Measurements from ENCODE around the gene UBIAD1.

Gene UBIAD1

GRCh38 chr1:11309385-11309784 lies 36.4 kb downstream of the UBIAD1 start:
- Histone ChIP-seq H3K4ac (ENCODE audit: low read depth, low read length) (no peak overlapping the region), H3K18ac (ENCODE audit: low read length) (no peak overlapping the region), H4K8ac (ENCODE audit: low read depth, low read length) (no peak overlapping the region), H2AK5ac (ENCODE audit: low read length) (no peak overlapping the region), H3K23ac (ENCODE audit: low read length) (no peak overlapping the region), H2BK5ac (ENCODE audit: low read length) (no peak overlapping the region), H2BK120ac (ENCODE audit: low read depth, low read length) (no peak overlapping the region), H3K4me1 (ENCODE audit: control insufficient read depth, low read depth, low read length) (peaks cover 7% of the 10 kb centered on the region), H3K36me3 (ENCODE audit: control insufficient read depth, insufficient read depth, low read length) (no peaks in the 10 kb centered on the region), H4K5ac (ENCODE audit: low read length) (no peak overlapping the region), H3K4me2 (ENCODE audit: low read length) (no peak overlapping the region), H3K4me3 (ENCODE audit: low read length) (no peak overlapping the region), H3K79me2 (ENCODE audit: control insufficient read depth, insufficient read depth, low read length) (no peaks in the 10 kb centered on the region), H3K79me1 (ENCODE audit: low read length) (no peaks in the 10 kb centered on the region), H3K27me3 (ENCODE audit: insufficient read depth, low read length, poor library complexity) (no peaks in the 10 kb centered on the region), H3K56ac (ENCODE audit: low read length) (no peak overlapping the region), H2BK15ac (replicated peaks; ENCODE audit: low read depth) (no peak overlapping the region), H3K27ac (ENCODE audit: low read depth, low read length) (no peak overlapping the region), H3K9ac (ENCODE audit: low read length) (no peak overlapping the region)
- WGBS (ENCODE audit: extremely low coverage, insufficient coverage, low lambda C conversion rate): no CpG with 5 or more reads among the region's 7 CpGs
- no peak for DNase-seq

- Histone ChIP-seq H2BK15ac (replicated peaks; ENCODE audit: low read depth) (no peak overlapping the region), H3K36me3 (ENCODE audit: control insufficient read depth, insufficient read depth, low read length) (no peaks in the 10 kb centered on the region), H4K5ac (ENCODE audit: low read length) (no peak overlapping the region), H3K23ac (ENCODE audit: low read length) (no peak overlapping the region), H3K9ac (ENCODE audit: low read length) (no peak overlapping the region), H4K8ac (ENCODE audit: low read depth, low read length) (no peak overlapping the region), H3K18ac (ENCODE audit: low read length) (no peak overlapping the region), H3K79me1 (ENCODE audit: low read length) (no peaks in the 10 kb centered on the region), H2BK120ac (ENCODE audit: low read depth, low read length) (no peak overlapping the region), H3K4me1 (ENCODE audit: control insufficient read depth, low read depth, low read length) (peaks cover 7% of the 10 kb centered on the region), H2AK5ac (ENCODE audit: low read length) (no peak overlapping the region), H3K56ac (ENCODE audit: low read length) (peak overlapping the region; percentile 42), H3K79me2 (ENCODE audit: control insufficient read depth, insufficient read depth, low read length) (no peaks in the 10 kb centered on the region), H3K27ac (ENCODE audit: low read depth, low read length) (no peak overlapping the region), H2BK5ac (ENCODE audit: low read length) (no peak overlapping the region), H3K4ac (ENCODE audit: low read depth, low read length) (no peak overlapping the region), H3K4me3 (ENCODE audit: low read length) (no peak overlapping the region), H3K4me2 (ENCODE audit: low read length) (no peak overlapping the region), H3K27me3 (ENCODE audit: insufficient read depth, low read length, poor library complexity) (no peaks in the 10 kb centered on the region)
- no CpG with 5 or more reads among the region's 15 CpGs for WGBS (ENCODE audit: extremely low coverage, insufficient coverage, low lambda C conversion rate)
- DNase-seq: peak; percentile 75
Observed at GRCh38 chr1:11311816-11312755, 39.1 kb downstream of the UBIAD1 start.

GRCh38 chr1:11314959-11315358 lies 42.0 kb downstream of the UBIAD1 start:
- H2BK15ac ChIP-seq (replicated peaks; ENCODE audit: low read depth): no peak overlapping the region
- H3K4me1 ChIP-seq (ENCODE audit: control insufficient read depth, low read depth, low read length): peaks cover 7% of the 10 kb centered on the region
- no peaks in the 10 kb centered on the region for H3K27me3 ChIP-seq (ENCODE audit: insufficient read depth, low read length, poor library complexity)
- H2BK120ac ChIP-seq (ENCODE audit: low read depth, low read length): no peak overlapping the region
- no peak overlapping the region for H3K4ac ChIP-seq (ENCODE audit: low read depth, low read length)
- no peak overlapping the region for H3K23ac ChIP-seq (ENCODE audit: low read length)
- no peak overlapping the region for H3K18ac ChIP-seq (ENCODE audit: low read length)
- no peak overlapping the region for H3K9ac ChIP-seq (ENCODE audit: low read length)
- no peak overlapping the region for H3K27ac ChIP-seq (ENCODE audit: low read depth, low read length)
- no peak overlapping the region for H3K4me2 ChIP-seq (ENCODE audit: low read length)
- no peaks in the 10 kb centered on the region for H3K79me1 ChIP-seq (ENCODE audit: low read length)
- no peak overlapping the region for H3K4me3 ChIP-seq (ENCODE audit: low read length)
- peak; percentile 36 for DNase-seq
- H3K56ac ChIP-seq (ENCODE audit: low read length): peak overlapping the region; percentile 30
- no peak overlapping the region for H2BK5ac ChIP-seq (ENCODE audit: low read length)
- H4K8ac ChIP-seq (ENCODE audit: low read depth, low read length): no peak overlapping the region
- H2AK5ac ChIP-seq (ENCODE audit: low read length): no peak overlapping the region
- no peaks in the 10 kb centered on the region for H3K36me3 ChIP-seq (ENCODE audit: control insufficient read depth, insufficient read depth, low read length)
- H3K79me2 ChIP-seq (ENCODE audit: control insufficient read depth, insufficient read depth, low read length): no peaks in the 10 kb centered on the region
- no CpG with 5 or more reads among the region's 8 CpGs for WGBS (ENCODE audit: extremely low coverage, insufficient coverage, low lambda C conversion rate)
- no peak overlapping the region for H4K5ac ChIP-seq (ENCODE audit: low read length)

DNA sequence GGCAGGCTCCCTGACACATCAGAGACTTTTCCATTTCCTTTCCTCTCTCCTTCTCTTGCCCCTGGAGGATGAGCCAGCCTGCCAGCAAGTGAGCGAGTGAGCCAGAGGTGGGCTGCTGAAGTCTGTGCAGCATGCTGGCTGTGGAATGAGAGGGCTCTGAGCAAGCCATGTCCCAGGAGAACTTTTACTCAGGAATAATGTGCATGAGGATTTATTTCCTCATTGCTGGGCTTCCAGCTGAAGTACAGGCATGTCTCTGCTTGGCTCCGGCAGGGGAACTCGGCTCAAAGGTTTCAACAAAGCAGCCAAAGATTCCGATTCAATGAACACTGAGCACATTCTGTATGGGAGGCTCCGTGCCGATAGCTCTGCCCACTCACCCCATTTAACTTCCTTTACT lies 43.7 kb downstream of the UBIAD1 start:
- Histone ChIP-seq H3K23ac (ENCODE audit: low read length) (no peak overlapping the region), H3K4me1 (ENCODE audit: control insufficient read depth, low read depth, low read length) (peaks cover 4% of the 10 kb centered on the region), H3K36me3 (ENCODE audit: control insufficient read depth, insufficient read depth, low read length) (no peaks in the 10 kb centered on the region), H3K4me2 (ENCODE audit: low read length) (no peak overlapping the region), H3K27me3 (ENCODE audit: insufficient read depth, low read length, poor library complexity) (no peaks in the 10 kb centered on the region), H3K9ac (ENCODE audit: low read length) (no peak overlapping the region), H3K4ac (ENCODE audit: low read depth, low read length) (no peak overlapping the region), H4K8ac (ENCODE audit: low read depth, low read length) (no peak overlapping the region), H3K79me2 (ENCODE audit: control insufficient read depth, insufficient read depth, low read length) (no peaks in the 10 kb centered on the region), H2BK120ac (ENCODE audit: low read depth, low read length) (no peak overlapping the region), H4K5ac (ENCODE audit: low read length) (no peak overlapping the region), H2BK5ac (ENCODE audit: low read length) (no peak overlapping the region), H3K56ac (ENCODE audit: low read length) (no peak overlapping the region), H2AK5ac (ENCODE audit: low read length) (no peak overlapping the region), H3K27ac (ENCODE audit: low read depth, low read length) (no peak overlapping the region), H3K18ac (ENCODE audit: low read length) (no peak overlapping the region), H2BK15ac (replicated peaks; ENCODE audit: low read depth) (no peak overlapping the region), H3K4me3 (ENCODE audit: low read length) (no peak overlapping the region), H3K79me1 (ENCODE audit: low read length) (no peaks in the 10 kb centered on the region)
- no CpG with 5 or more reads among the region's 6 CpGs for WGBS (ENCODE audit: extremely low coverage, insufficient coverage, low lambda C conversion rate)
- no peak for DNase-seq

DNA sequence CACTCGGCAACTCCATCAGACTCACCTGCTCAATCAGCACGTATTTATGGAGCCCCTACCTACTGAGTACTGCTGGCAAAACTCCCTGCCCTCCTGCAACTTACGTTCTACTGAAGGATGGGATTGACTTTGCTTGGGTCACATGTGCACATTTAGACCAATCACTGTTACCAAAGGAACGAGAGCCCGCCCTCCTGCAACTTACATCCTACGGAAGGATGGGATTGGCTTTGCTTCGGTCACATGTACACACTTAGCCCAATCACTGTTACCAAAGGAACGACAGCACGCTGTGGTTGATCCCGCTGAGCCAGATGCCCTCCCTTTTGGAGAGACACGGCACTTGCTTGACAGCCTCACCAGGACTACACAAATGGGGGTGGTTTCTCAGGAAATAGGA lies 46.0 kb downstream of the UBIAD1 start:
- Histone ChIP-seq H3K27ac (ENCODE audit: low read depth, low read length) (no peak overlapping the region), H3K23ac (ENCODE audit: low read length) (no peak overlapping the region), H3K4ac (ENCODE audit: low read depth, low read length) (no peak overlapping the region), H3K4me2 (ENCODE audit: low read length) (no peak overlapping the region), H2BK15ac (replicated peaks; ENCODE audit: low read depth) (no peak overlapping the region), H2BK5ac (ENCODE audit: low read length) (no peak overlapping the region), H3K9ac (ENCODE audit: low read length) (no peak overlapping the region), H2BK120ac (ENCODE audit: low read depth, low read length) (no peak overlapping the region), H3K27me3 (ENCODE audit: insufficient read depth, low read length, poor library complexity) (no peaks in the 10 kb centered on the region), H3K4me1 (ENCODE audit: control insufficient read depth, low read depth, low read length) (no peaks in the 10 kb centered on the region), H3K36me3 (ENCODE audit: control insufficient read depth, insufficient read depth, low read length) (no peaks in the 10 kb centered on the region), H4K5ac (ENCODE audit: low read length) (no peak overlapping the region), H3K18ac (ENCODE audit: low read length) (no peak overlapping the region), H2AK5ac (ENCODE audit: low read length) (no peak overlapping the region), H3K56ac (ENCODE audit: low read length) (no peak overlapping the region), H3K79me1 (ENCODE audit: low read length) (no peaks in the 10 kb centered on the region), H4K8ac (ENCODE audit: low read depth, low read length) (no peak overlapping the region), H3K79me2 (ENCODE audit: control insufficient read depth, insufficient read depth, low read length) (no peaks in the 10 kb centered on the region), H3K4me3 (ENCODE audit: low read length) (no peak overlapping the region)
- DNase-seq: peak; percentile 70
- no CpG with 5 or more reads among the region's 11 CpGs for whole genome bisulfite sequencing (ENCODE audit: extremely low coverage, insufficient coverage, low lambda C conversion rate)

Measured in mesendoderm (in vitro differentiated cells).